ENCODE data around the gene ORC3.
"Not testable (repeated sequence)": the region's sequence is repeated elsewhere in the genome, so short reads cannot be mapped to it uniquely, and the experiment has no call there.

ORC3 gene

DNA sequence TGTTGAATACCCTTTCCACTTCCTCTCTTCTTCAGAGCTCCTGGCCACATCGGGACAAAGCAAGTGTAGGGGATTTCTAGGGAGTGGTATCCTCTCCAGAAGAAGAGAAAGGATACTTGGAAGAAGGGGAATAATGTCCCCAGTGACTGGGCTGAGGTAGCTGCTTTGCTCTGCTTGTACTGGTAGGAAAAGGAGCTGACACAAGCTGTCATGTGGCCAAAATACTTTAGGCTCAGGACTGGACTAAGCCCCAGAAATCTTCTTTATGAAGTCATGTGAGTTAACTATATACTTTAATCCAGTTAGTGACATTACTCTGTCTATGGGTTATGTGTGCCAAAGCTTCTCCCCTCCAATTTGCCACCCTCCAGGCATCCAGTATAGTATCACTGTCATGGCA is 71.6 kb downstream of the ORC3 start:
- no peak for DNase-seq

DNA sequence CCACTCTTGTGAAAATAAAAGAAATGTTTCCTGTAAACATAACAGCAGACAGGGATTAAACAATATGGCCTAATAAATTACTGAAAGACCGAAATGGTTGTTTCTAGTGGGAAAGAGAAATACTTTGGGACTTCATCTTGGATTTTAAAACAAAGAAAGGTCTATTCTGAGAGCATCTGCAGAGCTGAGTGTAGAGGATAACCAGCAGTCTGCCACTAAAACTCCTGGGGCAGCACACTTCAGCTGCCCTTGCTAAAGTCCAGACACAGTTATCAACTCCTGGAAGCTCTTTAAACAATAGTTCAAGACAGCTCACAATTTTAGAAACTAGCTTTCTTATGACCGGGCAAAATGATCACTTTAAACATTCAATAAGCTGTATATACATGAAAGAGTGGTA is 73.5 kb downstream of the ORC3 start:
- no peak for DNase-seq

DNA sequence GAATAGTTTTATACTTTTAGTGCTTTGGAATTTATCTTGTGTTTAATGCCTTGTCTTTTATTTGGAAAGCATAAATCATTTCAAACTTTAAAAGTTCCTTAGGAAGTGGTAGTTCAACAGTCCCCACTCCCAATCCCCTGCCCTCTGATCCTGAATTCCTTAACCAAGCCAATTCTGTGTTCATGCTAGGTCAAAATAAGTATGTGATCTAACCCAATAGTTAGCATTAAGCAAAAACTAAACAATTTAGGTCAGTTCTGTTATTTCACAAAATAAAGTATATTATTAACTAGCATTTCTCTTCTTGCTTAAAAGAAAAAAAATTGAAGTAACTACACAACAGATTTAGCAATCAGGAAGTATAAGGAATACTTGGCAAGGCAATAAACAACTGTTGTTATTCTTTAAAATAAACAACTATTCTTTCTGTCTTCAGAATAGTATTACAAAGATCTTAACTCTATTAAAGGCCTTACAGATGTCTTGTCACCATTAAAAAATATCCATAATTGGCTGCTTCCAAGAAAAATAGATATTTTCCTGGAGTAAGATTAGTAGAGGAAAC is 75.1 kb downstream of the ORC3 start:
- DNase-seq: no peak

- no peak for DNase-seq
These were observed 77.1 kb downstream of the ORC3 start for GRCh38 chr6:87667032-87667431.

DNA sequence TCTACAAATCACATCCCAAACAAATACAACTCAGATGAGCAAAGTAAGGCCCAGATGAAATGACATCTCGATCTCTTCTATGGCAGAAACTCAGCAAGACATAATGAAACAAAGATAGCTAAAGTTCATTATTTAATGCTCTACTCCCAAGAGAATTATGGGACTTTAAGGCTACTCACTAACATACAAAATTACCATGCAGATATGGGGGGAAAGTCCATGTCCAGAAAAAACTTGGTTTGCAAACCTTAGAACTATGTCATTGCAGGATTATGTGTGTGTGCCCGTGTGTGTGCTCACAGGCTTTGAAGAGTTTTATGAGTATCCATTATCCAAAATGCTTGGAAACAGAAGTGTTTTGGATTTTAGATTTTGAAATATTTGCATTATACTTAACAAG is 78.1 kb downstream of the ORC3 start:
- DNase-seq: no peak

DNA sequence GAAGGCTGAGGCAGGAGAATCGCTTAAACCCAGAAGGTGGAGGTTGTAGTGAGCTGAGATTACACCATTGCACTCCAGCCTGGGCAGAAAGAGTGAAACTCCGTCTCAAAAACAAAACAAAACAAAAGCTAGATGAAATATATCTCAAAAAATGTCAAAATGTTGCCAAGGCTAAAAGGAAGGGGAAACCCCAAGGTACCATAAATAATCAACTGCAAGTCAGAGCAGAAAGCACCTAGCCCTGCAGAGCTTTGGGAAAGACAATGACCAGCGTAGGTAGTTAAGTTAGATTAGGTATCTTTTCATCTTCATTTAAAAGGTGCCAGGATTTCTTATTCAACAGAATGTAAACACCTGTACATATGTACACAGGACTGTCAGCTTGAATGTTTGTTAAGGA is 79.1 kb downstream of the ORC3 start:
- DNase-seq: no peak

DNA sequence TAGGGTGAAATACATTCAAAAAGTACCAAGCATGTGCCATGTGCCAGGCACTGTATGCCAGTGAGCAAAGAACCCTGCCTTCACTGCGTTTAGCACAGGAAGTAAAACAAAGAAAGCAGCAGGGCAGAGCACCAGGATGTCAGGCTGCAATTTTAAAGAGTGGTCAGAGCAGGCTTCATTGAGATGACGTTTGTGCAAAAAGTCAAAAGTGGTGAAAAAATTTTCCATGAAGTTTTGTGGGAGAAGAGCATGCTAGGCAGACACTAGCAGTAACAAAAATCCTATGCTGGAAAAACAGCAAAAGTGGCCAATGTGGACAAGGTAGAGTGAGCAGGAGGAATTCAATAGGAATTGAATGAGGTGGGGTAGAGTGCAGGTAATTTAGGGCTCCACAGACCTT is 80.8 kb downstream of the ORC3 start:
- no peak for DNase-seq

DNA sequence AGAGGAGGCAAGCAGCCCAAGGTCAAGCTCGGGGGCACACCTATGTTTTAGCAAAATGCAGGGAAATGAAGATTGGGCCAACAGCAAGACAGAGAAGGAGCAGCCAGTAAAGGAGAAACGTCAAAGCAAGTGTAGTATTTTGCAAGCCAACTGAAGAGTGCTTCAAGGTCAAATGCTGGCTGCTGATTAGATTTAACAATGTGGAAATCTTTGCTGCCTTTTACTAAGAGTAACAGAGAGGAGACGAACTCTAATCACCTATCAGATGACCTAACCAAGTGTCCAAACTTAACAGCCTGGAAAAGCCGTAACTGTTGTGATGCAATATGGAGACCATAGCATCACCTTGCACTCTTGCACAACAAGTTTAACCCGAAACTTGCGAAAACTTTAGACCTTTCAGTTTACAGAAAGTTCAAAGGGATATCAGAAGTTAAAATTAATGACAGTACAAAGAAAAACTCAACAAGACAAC is 81.7 kb downstream of the ORC3 start:
- no peak for DNase-seq

- no peak for DNase-seq
These were observed 82.7 kb downstream of the ORC3 start for GRCh38 chr6:87672641-87673040.

- DNase-seq: no peak
These were observed 83.3 kb downstream of the ORC3 start for GRCh38 chr6:87673237-87673636.

- no peak for DNase-seq
These were observed 84.4 kb downstream of the ORC3 start for GRCh38 chr6:87674290-87674689.

DNA sequence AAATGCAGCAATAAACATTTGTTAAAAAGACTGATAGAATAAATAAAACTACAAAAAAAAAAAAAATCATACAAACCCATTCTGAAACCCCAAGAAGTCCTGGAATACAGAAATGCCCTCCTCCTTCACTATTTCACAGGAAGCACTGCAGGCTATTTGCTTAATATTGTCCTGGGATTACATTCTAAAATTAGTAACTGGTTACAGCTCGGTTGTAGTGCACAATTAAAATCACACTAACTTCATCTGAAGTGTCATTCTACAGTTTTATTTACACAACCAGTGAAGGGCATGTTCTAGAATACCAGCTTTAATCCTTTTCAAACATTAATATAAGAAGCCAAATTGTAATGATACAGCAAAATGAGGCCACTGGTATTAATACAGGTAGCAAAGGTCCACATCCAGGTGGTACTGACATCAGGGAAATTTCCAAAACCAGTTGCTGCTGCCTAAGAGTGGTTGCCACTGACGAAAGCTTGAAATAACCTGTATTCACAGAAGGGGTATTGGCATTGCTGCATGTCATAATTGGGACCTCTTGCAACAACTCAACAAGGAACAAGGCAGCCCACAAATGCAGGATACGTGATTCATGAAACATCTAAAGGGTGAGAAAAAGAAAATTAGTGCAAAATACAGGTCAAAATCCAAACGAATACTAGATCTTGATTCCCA is 85.2 kb downstream of the ORC3 start:
- DNase-seq: no peak

DNA sequence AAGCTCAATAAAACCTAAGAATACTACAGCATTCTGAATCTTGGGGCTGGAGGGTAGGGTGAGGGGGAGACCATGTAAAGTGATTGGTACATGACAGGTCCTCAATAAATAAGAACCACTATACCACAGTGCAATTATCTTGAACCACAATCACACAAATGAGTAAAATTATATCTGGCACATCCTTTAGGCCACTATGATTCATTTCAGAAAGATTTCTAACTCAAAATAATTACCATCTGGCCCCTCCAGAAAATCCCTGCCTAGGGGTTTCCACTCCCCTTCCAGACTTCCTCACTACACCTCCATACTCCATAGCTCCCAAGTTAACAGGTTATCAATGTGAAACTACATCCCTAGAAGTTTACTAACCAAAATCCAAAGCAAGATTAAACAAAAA is 92.4 kb downstream of the ORC3 start:
- DNase-seq: no peak

DNA sequence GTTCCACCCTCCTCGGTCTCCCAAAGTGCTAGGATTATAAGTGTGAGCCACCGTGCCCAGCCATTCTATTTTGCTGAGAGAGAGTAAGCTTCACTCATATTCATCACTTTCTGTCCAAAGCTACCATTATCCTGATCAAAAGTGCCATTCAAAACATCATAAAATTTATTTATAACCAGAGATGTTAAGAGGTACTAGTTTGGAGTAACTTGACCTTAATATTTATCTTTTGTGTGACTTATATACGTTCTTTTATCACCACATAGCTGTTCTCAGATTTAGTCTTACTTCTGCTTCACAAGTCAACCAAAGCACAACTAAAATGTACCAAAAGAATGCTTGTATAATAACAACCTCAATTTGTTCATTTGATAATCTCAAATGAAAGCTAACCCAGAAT is 94.0 kb downstream of the ORC3 start:
- no peak for DNase-seq

GRCh38 chr6:87684895-87685654 is 95.1 kb downstream of the ORC3 start:
- no peak for DNase-seq

DNA sequence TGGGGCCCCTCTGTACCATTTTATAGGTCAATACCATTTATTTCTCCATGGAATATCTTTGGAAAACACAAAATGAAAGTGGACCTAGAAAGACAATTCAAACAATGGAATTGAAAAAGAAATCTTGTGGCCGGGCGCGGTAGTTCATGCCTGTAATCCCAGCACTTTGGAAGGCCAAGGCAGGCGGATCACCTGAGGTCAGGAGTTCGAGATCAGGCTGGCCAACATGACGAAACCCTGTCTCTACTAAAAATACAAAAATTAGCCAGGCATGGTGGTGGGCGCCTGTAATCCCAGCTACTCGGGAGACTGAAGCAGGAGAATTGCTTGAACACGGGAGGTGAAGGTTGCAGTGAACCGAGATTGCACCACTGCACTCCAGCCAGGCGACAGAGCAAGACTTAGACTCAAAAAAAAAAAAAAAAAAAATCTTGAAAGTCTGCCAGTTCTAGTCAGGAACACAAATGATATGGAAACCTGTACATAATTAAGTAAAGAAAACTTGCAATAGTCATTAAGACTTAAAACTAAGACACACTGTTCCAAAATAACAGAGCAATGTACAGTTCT is 96.8 kb downstream of the ORC3 start:
- DNase-seq: not testable (repeated sequence)

GRCh38 chr6:87687296-87687695 is 97.4 kb downstream of the ORC3 start:
- DNase-seq: no peak

DNA sequence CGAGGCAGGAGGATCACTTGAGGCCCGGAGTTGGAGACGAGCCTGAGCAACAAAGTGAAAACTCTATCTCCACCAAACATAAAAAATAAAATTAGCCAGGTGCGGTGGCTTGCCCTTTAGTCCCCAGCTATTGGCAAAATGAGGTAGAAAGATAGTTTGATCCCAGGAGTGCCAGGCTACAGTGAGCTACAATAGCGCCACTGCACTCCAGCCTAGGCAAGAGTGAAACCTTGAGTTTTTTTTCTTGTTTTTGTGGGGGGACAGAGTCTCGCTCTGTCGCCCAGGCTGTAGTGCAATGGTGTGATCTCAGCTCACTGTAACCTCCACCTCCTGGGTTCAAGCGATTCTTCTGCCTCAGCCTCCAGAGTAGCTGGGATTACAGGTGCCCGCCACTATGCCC is 98.0 kb downstream of the ORC3 start:
- not testable (repeated sequence) for DNase-seq

GRCh38 chr6:87690441-87690840 is 100.5 kb downstream of the ORC3 start:
- no peak for DNase-seq

DNA sequence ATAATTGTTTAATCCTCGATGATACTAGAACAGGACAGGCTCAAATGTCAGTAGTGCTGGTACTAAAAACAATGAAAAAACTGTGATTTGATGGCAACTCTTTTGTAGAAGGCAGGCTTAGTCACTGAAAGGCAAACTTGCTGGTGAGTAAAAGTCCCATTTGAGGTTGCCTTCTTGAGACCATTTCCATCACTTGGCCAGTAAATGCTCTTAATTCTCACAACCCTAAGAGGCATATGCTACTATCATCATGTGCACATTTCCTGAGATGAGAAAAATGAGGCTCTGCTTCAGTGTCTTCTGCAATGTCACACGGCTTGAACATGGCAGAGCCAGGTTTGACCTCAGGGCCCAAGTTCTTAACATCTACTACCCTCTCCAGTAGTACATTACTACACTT is 102.2 kb downstream of the ORC3 start:
- no peak for DNase-seq

- not testable (repeated sequence) for DNase-seq
These were observed 106.9 kb downstream of the ORC3 start for GRCh38 chr6:87696817-87697216.

DNA sequence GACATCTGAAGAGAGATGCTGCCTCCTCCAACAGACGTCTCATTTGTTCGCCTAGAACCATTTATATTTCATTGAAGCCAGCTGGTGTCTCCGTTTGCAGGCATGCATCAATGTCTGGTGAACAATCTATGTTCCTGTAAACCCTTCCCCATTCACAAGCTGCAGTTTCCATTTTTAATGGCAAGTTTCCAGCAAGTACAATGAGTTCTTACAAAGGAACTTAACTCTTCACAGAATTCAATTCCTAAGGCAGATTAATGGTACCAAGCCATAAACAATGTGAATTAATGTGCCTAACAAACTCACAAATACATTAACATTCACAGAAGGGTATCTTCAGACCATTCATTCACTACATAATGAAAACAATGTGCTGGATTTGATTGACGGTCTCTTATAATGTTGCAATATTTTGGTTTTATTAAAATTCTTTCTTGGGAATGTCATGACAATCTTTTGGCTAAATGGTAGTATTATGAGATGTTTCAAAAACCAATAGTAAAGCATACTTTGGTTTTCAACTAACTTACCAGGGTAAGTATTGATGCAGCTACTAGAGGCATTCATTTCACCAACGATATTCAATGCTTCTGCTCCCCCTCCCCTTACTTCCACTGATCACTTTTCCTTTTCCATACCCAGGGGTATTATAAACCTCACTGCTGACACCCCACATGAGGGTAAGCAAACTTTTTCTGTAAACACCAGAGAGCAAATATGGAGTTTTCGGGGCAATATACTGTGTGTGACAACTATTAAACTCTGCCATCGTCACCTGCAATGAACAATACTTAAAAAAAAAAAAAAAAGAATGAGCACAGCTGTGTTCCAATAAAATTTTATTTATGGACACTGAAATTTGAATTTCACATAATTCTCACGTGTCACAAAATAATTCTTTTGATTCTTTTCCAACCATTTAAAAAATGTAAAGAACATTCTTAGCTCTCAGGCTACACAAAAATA is 107.9 kb downstream of the ORC3 start:
- no peak for DNase-seq

GRCh38 chr6:87698547-87699006 is 108.6 kb downstream of the ORC3 start:
- no peak for DNase-seq
